Vagina (tissue), 2 donors: Measurements from ENCODE around the gene EPC1. TPM values are rescaled to one million over a fixed set of nuclear protein-coding genes. Genes with fewer than 3 reads are reported as not detected.
"Not testable (repeated sequence)": the region's sequence is repeated elsewhere in the genome, so short reads cannot be mapped to it uniquely, and the experiment has no call there.

Experiments used
- DNase-seq, 2 donors: peaks; one replicate each; pipeline ENCODE4 v3.0.0-alpha.2; 2017; ENCODE audit errors: extremely low spot score in 2 of 2
- H3K27ac ChIP-seq: fragments of 200-600 bp; sonication (generic); one replicate; pipeline ENCODE4 v1.5.1; 2019
- H3K27me3 ChIP-seq: fragments of 200-600 bp; sonication (generic); one replicate; pipeline ENCODE4 v1.5.1; 2019
- H3K36me3 ChIP-seq, 2 donors: fragments of 200-600 bp; sonication (generic); one replicate each; pipeline ENCODE4 v1.5.1; 2017 to 2019
- H3K4me1 ChIP-seq: fragments of 200-600 bp; sonication (generic); one replicate; pipeline ENCODE4 v1.5.1; 2019
- H3K4me3 ChIP-seq, 2 donors: fragments of 200-600 bp; sonication (generic); 1 replicate in 1 of 2; 2 replicates in 1 of 2; pipeline ENCODE4 v1.5.1; 2016 to 2019
- H3K9me3 ChIP-seq: fragments of 200-600 bp; sonication (generic); one replicate; pipeline ENCODE4 v1.5.1; 2019
- CTCF ChIP-seq, 3 experiments: fragments of 450-650 bp in 2 of 3; fragments of 200-600 bp in 1 of 3; sonication (generic) in 1 of 3; IDR thresholded peaks; one replicate each; pipeline ENCODE4 v1.5.1; 2017 to 2019; ENCODE audit warnings: antibody characterized with exemption in 3 of 3, mild to moderate bottlenecking in 2 of 3, moderate library complexity in 2 of 3
- POLR2A ChIP-seq, 2 donors: fragments of 450-650 bp; IDR thresholded peaks; one replicate each; pipeline ENCODE4 v1.6.1; 2017; ENCODE audit warnings: antibody characterized with exemption in 2 of 2, mild to moderate bottlenecking in 2 of 2, moderate library complexity in 2 of 2
- POLR2AphosphoS5 ChIP-seq, 2 donors: sonication (generic); formaldehyde crosslinking; IDR thresholded peaks; one replicate each; pipeline ENCODE4 v1.9.0; 2017; ENCODE audit warnings: antibody characterized with exemption in 2 of 2, mild to moderate bottlenecking in 2 of 2, low read depth in 1 of 2; ENCODE audit not compliant: insufficient read depth in 1 of 2
- intact Hi-C: fragments of 100-400 bp; cut with DNase I; formaldehyde crosslinking; loops from one replicate; pipeline ENCODE4 v1.15.1; 2023
- total RNA-seq: library from RNA; depleted of rRNA; stranded (reverse); fragments of >200 nt; gene quantifications from one replicate; pipeline ENCODE4 v1.2.3, GENCODE V29; 2016

Gene EPC1
- total RNA-seq, 1 donor from 2014 or later = 54.5 TPM

- intact Hi-C loops = no loop called here
- Histone ChIP-seq H3K27ac (no peak overlapping the region), H3K9me3 (no peaks in the 10 kb centered on the region), H3K27me3 (no peaks in the 10 kb centered on the region), H3K36me3 (no peaks in the 10 kb centered on the region), H3K4me1 (peaks cover 73% of the 10 kb centered on the region), H3K4me3 (no peak overlapping the region)
- no peak for DNase-seq
- TF ChIP-seq POLR2A (IDR thresholded peaks at IDR 0.05) (no peak), CTCF (IDR thresholded peaks at IDR 0.05) (no peak)
These were observed 19.2 kb upstream of the EPC1 start for GRCh38 chr10:32366111-32366510.

GRCh38 chr10:32365404-32365803, 18.4 kb upstream of the EPC1 start:
- H3K36me3 ChIP-seq, DNase-seq, H3K27ac ChIP-seq, H3K9me3 ChIP-seq, intact Hi-C loops, H3K4me3 ChIP-seq, H3K27me3 ChIP-seq: not testable (repeated sequence)
- peaks cover 66% of the 10 kb centered on the region for H3K4me1 ChIP-seq

- H3K9me3 ChIP-seq = no peaks in the 10 kb centered on the region
- H3K27ac ChIP-seq = no peak overlapping the region
- TF ChIP-seq POLR2AphosphoS5 (IDR thresholded peaks at IDR 0.05; ENCODE audit: insufficient read depth in 1 of 2, low read depth in 1 of 2) = no peak
- TF ChIP-seq POLR2A (IDR thresholded peaks at IDR 0.05) = no peak
- TF ChIP-seq CTCF (IDR thresholded peaks at IDR 0.05) = no peak
- no peaks in the 10 kb centered on the region for H3K27me3 ChIP-seq
- no peaks in the 10 kb centered on the region for H3K36me3 ChIP-seq
- peaks cover 53% of the 10 kb centered on the region for H3K4me1 ChIP-seq
- no peak for DNase-seq
- intact Hi-C loops = no loop called here
- H3K4me3 ChIP-seq = no peak overlapping the region
These were observed 15.6 kb upstream of the EPC1 start for GRCh38 chr10:32362571-32362970.

- DNase-seq = no peak
- no peak for TF ChIP-seq POLR2A (IDR thresholded peaks at IDR 0.05)
- no peak for TF ChIP-seq POLR2AphosphoS5 (IDR thresholded peaks at IDR 0.05; ENCODE audit: insufficient read depth in 1 of 2, low read depth in 1 of 2)
- no peak for TF ChIP-seq CTCF (IDR thresholded peaks at IDR 0.05)
- Histone ChIP-seq H3K4me3 (no peak overlapping the region), H3K9me3 (no peaks in the 10 kb centered on the region), H3K27me3 (no peaks in the 10 kb centered on the region), H3K36me3 (no peaks in the 10 kb centered on the region), H3K27ac (no peak overlapping the region), H3K4me1 (peaks cover 39% of the 10 kb centered on the region)
- intact Hi-C loops = no loop called here
These were observed 13.9 kb upstream of the EPC1 start for GRCh38 chr10:32360884-32361283.

GRCh38 chr10:32360241-32360640, 13.3 kb upstream of the EPC1 start:
- Histone ChIP-seq H3K27ac (no peak overlapping the region), H3K36me3 (no peaks in the 10 kb centered on the region), H3K9me3 (no peaks in the 10 kb centered on the region), H3K27me3 (no peaks in the 10 kb centered on the region), H3K4me3 (no peak overlapping the region), H3K4me1 (peaks cover 32% of the 10 kb centered on the region)
- TF ChIP-seq POLR2A (IDR thresholded peaks at IDR 0.05) (no peak), POLR2AphosphoS5 (IDR thresholded peaks at IDR 0.05; ENCODE audit: insufficient read depth in 1 of 2, low read depth in 1 of 2) (no peak), CTCF (IDR thresholded peaks at IDR 0.05) (no peak)
- intact Hi-C loops = no loop called here
- no peak for DNase-seq
